SK-N-MC (cell line): ENCODE measurements around the gene ATG9B.

ENCODE experiments used
- EZH2 ChIP-seq: fragments of 200-600 bp; sonication (generic); IDR thresholded peaks from one replicate; pipeline ENCODE4 v1.6.1; 2017; ENCODE audit warnings: antibody characterized with exemption
- POLR2AphosphoS5 ChIP-seq: IDR thresholded peaks from 2 replicates; pipeline ENCODE4 v1.6.1; 2012; ENCODE audit warnings: mild to moderate bottlenecking, low read depth, low read length, borderline replicate concordance

DNA sequence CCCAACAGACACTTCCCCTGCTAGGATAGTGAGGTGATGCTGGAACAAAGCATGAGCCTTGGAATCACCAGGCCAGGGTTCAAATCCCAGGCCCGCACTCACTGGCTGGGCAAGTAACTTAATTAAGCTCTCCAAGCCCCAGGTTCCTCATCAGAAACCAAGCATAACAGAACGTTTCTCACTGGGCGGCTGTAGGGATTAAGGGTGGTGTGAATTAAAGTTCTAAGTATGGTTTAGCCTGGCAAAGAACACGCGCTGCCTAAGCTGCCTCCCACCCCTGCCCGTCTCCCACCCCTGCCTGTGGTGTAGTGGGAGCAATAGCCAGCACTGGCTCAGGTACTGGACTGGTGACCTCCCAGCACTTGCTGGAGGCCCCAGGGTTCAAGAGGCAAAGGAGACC, 40.7 kb upstream of the ATG9B start:
- no peak for TF ChIP-seq POLR2AphosphoS5
- no peak for TF ChIP-seq EZH2
